ENCODE measurements around the gene HNRNPM.

Gene HNRNPM

GRCh38 chr19:8499048-8499833 lies 54.5 kb downstream of the HNRNPM start:
- H3K36me3 ChIP-seq (ENCODE audit: insufficient read depth) = no peaks in the 10 kb centered on the region
- no peak for TF ChIP-seq CTCF (conservative IDR thresholded peaks at IDR 0.05; ENCODE audit: low read depth, low read length)
- H3K79me2 ChIP-seq (ENCODE audit: insufficient read depth, low read depth) = no peaks in the 10 kb centered on the region
- H3K4me2 ChIP-seq = no peak overlapping the region
- H2AFZ ChIP-seq (ENCODE audit: low read depth) = no peak overlapping the region
- H3K4me3 ChIP-seq (IDR thresholded peaks at IDR 0.05; ENCODE audit: insufficient read depth, low read depth, low read length) = no peak overlapping the region
- H3K4me1 ChIP-seq (ENCODE audit: low read depth, poor library complexity, severe bottlenecking) = no peaks in the 10 kb centered on the region
- H3K9ac ChIP-seq = no peak overlapping the region
- no peak overlapping the region for H3K27ac ChIP-seq
- H3K27me3 ChIP-seq (ENCODE audit: insufficient read depth, low read depth) = no peaks in the 10 kb centered on the region; the same call in 1 of the 2 replicates
- no peaks in the 10 kb centered on the region for H4K20me1 ChIP-seq (ENCODE audit: insufficient read depth)

- Histone ChIP-seq H3K4me1 (ENCODE audit: low read depth, poor library complexity, severe bottlenecking) (peaks cover 8% of the 10 kb centered on the region), H4K20me1 (ENCODE audit: insufficient read depth) (no peaks in the 10 kb centered on the region), H3K79me2 (ENCODE audit: insufficient read depth, low read depth) (no peaks in the 10 kb centered on the region), H3K36me3 (ENCODE audit: insufficient read depth) (no peaks in the 10 kb centered on the region), H3K9ac (no peak overlapping the region), H2AFZ (ENCODE audit: low read depth) (no peak overlapping the region), H3K4me3 (IDR thresholded peaks at IDR 0.05; ENCODE audit: insufficient read depth, low read depth, low read length) (no peak overlapping the region), H3K4me2 (no peak overlapping the region), H3K27me3 (ENCODE audit: insufficient read depth, low read depth) (no peaks in the 10 kb centered on the region; the same call in 1 of the 2 replicates), H3K27ac (no peak overlapping the region)
- TF ChIP-seq CTCF (conservative IDR thresholded peaks at IDR 0.05; ENCODE audit: low read depth, low read length) = no peak
These were observed 55.4 kb downstream of the HNRNPM start for GRCh38 chr19:8500158-8500557.

GRCh38 chr19:8501516-8501915 lies 56.7 kb downstream of the HNRNPM start:
- Histone ChIP-seq H3K4me1 (ENCODE audit: low read depth, poor library complexity, severe bottlenecking) (peaks cover 8% of the 10 kb centered on the region), H3K79me2 (ENCODE audit: insufficient read depth, low read depth) (no peaks in the 10 kb centered on the region), H3K9ac (no peak overlapping the region), H3K27me3 (ENCODE audit: insufficient read depth, low read depth) (no peaks in the 10 kb centered on the region; the same call in 1 of the 2 replicates), H4K20me1 (ENCODE audit: insufficient read depth) (no peaks in the 10 kb centered on the region), H3K4me2 (no peak overlapping the region), H3K4me3 (IDR thresholded peaks at IDR 0.05; ENCODE audit: insufficient read depth, low read depth, low read length) (no peak overlapping the region), H3K36me3 (ENCODE audit: insufficient read depth) (no peaks in the 10 kb centered on the region), H3K27ac (no peak overlapping the region), H2AFZ (ENCODE audit: low read depth) (no peak overlapping the region)
- TF ChIP-seq CTCF (conservative IDR thresholded peaks at IDR 0.05; ENCODE audit: low read depth, low read length) = no peak

- Histone ChIP-seq H3K27me3 (ENCODE audit: insufficient read depth, low read depth) (no peaks in the 10 kb centered on the region; the same call in 1 of the 2 replicates), H4K20me1 (ENCODE audit: insufficient read depth) (no peaks in the 10 kb centered on the region), H3K79me2 (ENCODE audit: insufficient read depth, low read depth) (no peaks in the 10 kb centered on the region), H3K36me3 (ENCODE audit: insufficient read depth) (no peaks in the 10 kb centered on the region), H3K4me3 (IDR thresholded peaks at IDR 0.05; ENCODE audit: insufficient read depth, low read depth, low read length) (no peak overlapping the region), H3K4me1 (ENCODE audit: low read depth, poor library complexity, severe bottlenecking) (peaks cover 8% of the 10 kb centered on the region), H3K9ac (no peak overlapping the region), H2AFZ (ENCODE audit: low read depth) (no peak overlapping the region), H3K4me2 (no peak overlapping the region), H3K27ac (no peak overlapping the region)
- TF ChIP-seq CTCF (conservative IDR thresholded peaks at IDR 0.05; ENCODE audit: low read depth, low read length) = no peak
These were observed 57.2 kb downstream of the HNRNPM start for GRCh38 chr19:8501981-8502380.
